Measurements from ENCODE around the gene BNC2. TPM values are rescaled to one million over a fixed set of nuclear protein-coding genes. Genes with fewer than 3 reads are reported as not detected.

Gene BNC2
- total RNA-seq, 6 experiments from 2014 or later, result 0.22 to 0.80 (median 0.36) TPM

- Histone ChIP-seq H3K4me1 (no peaks in the 10 kb centered on the region), H3K4me3 (no peak overlapping the region), H3K27me3 (no peaks in the 10 kb centered on the region), H3K9me3 (no peaks in the 10 kb centered on the region), H3K36me3 (no peaks in the 10 kb centered on the region), H3K27ac (no peak overlapping the region)
- TF ChIP-seq CTCF (IDR thresholded peaks at IDR 0.05), result no peak
- no peak for TF ChIP-seq POLR2A (IDR thresholded peaks at IDR 0.05)
- DNase-seq, result no peak
- 56% methylated on average over 2 of the region's 2 CpGs for WGBS (ENCODE audit: insufficient coverage, low coverage, low lambda C conversion rate, missing lambda C conversion rate)
- no peak for ATAC-seq
- intact Hi-C loops (cut with DNase I), result no loop called here
These were observed 160.5 kb downstream of the BNC2 start for GRCh38 chr9:16709924-16710323.

GRCh38 chr9:16708656-16709435 lies 161.6 kb downstream of the BNC2 start:
- Histone ChIP-seq H3K4me1 (no peaks in the 10 kb centered on the region), H3K27me3 (no peaks in the 10 kb centered on the region), H3K9me3 (no peaks in the 10 kb centered on the region), H3K36me3 (no peaks in the 10 kb centered on the region), H3K4me3 (no peak overlapping the region), H3K27ac (no peak overlapping the region)
- ATAC-seq (no peak), DNase-seq (no peak)
- WGBS (ENCODE audit: insufficient coverage, low coverage, low lambda C conversion rate, missing lambda C conversion rate), result 46% methylated on average over 13 of the region's 13 CpGs
- intact Hi-C loops (cut with DNase I), result no loop called here
- TF ChIP-seq POLR2A (IDR thresholded peaks at IDR 0.05) (no peak), CTCF (IDR thresholded peaks at IDR 0.05) (no peak)

- no peaks in the 10 kb centered on the region for H3K27me3 ChIP-seq
- no peaks in the 10 kb centered on the region for H3K4me1 ChIP-seq
- intact Hi-C loops (cut with DNase I), result no loop called here
- no peaks in the 10 kb centered on the region for H3K9me3 ChIP-seq
- H3K27ac ChIP-seq, result no peak overlapping the region
- no peak overlapping the region for H3K4me3 ChIP-seq
- TF ChIP-seq CTCF (IDR thresholded peaks at IDR 0.05) (no peak), POLR2A (IDR thresholded peaks at IDR 0.05) (no peak)
- 46% methylated on average over 9 of the region's 9 CpGs for WGBS (ENCODE audit: insufficient coverage, low coverage, low lambda C conversion rate, missing lambda C conversion rate)
- ATAC-seq (peak; percentile 56 to 93 (median 75)), DNase-seq (peak in 2 of 3 donors; percentile 55 to 56)
- no peaks in the 10 kb centered on the region for H3K36me3 ChIP-seq
These were observed 165.3 kb downstream of the BNC2 start for GRCh38 chr9:16705111-16705604.

GRCh38 chr9:16704116-16705110 lies 166.1 kb downstream of the BNC2 start:
- Histone ChIP-seq H3K27ac (peak overlapping the region in 1 of 3 donors; percentile 65), H3K27me3 (no peaks in the 10 kb centered on the region), H3K9me3 (no peaks in the 10 kb centered on the region), H3K4me1 (no peaks in the 10 kb centered on the region), H3K4me3 (no peak overlapping the region), H3K36me3 (no peaks in the 10 kb centered on the region)
- TF ChIP-seq POLR2A (IDR thresholded peaks at IDR 0.05) (no peak), CTCF (IDR thresholded peaks at IDR 0.05) (no peak)
- DNase-seq (no peak), ATAC-seq (peak in 3 of 4 donors; percentile 24 to 43 (median 32))
- intact Hi-C loops (cut with DNase I), result no loop called here
- 45% methylated on average over 11 of the region's 12 CpGs for WGBS (ENCODE audit: insufficient coverage, low coverage, low lambda C conversion rate, missing lambda C conversion rate)

Measured in right lobe of liver (tissue), 6 donors.